SJCRH30 (cell line): ENCODE data around the gene XNDC1N. TPM values are rescaled to one million over a fixed set of nuclear protein-coding genes. Genes with fewer than 3 reads are reported as not detected.

Source experiments
- DNase-seq, 2 experiments: peaks; one replicate each; pipeline ENCODE4 v3.0.0-alpha.2; 2015 to 2020
- H3K27ac ChIP-seq: fragments of 250-450 bp; sonication (Bioruptor Pico); 2 replicates; pipeline ENCODE4 v1.5.1; 2020; ENCODE audit warnings: mild to moderate bottlenecking, moderate library complexity
- H3K27me3 ChIP-seq: fragments of 250-450 bp; sonication (Bioruptor Pico); 2 replicates; pipeline ENCODE4 v1.5.1; 2020; ENCODE audit warnings: mild to moderate bottlenecking, moderate library complexity
- H3K36me3 ChIP-seq: fragments of 250-450 bp; sonication (Bioruptor Pico); 2 replicates; pipeline ENCODE4 v1.5.1; 2020; ENCODE audit warnings: mild to moderate bottlenecking, moderate library complexity
- H3K4me1 ChIP-seq: fragments of 250-450 bp; sonication (Bioruptor Pico); 2 replicates; pipeline ENCODE4 v1.5.1; 2020; ENCODE audit warnings: mild to moderate bottlenecking, moderate library complexity
- H3K4me3 ChIP-seq: fragments of 250-450 bp; sonication (Bioruptor Pico); 2 replicates; pipeline ENCODE4 v1.5.1; 2020; ENCODE audit warnings: mild to moderate bottlenecking, moderate library complexity
- H3K9me3 ChIP-seq: fragments of 250-450 bp; sonication (Bioruptor Pico); replicated peaks from 2 replicates; pipeline ENCODE4 v1.5.1; 2020; ENCODE audit warnings: mild to moderate bottlenecking, moderate library complexity
- total RNA-seq: library from RNA; depleted of rRNA; stranded (reverse); fragments of >200 nt; shearing (Covaris generic); gene quantifications from 2 replicates; pipeline ENCODE4 v1.2.3, GENCODE V29; 2014

Gene XNDC1N
- total RNA-seq, 1 experiment from 2014 or later, result 10.2 TPM

GRCh38 chr11:71946144-71946571 is 17.8 kb upstream of the XNDC1N start:
- peak overlapping the region; percentile 15; the same call in 1 of the 2 replicates for H3K27ac ChIP-seq
- no peaks in the 10 kb centered on the region for H3K9me3 ChIP-seq
- H3K4me1 ChIP-seq, result peaks cover 10% of the 10 kb centered on the region
- no peaks in the 10 kb centered on the region for H3K27me3 ChIP-seq
- no peak for DNase-seq
- H3K36me3 ChIP-seq, result peaks cover 8% of the 10 kb centered on the region; the same call in 1 of the 2 replicates
- H3K4me3 ChIP-seq, result no peak overlapping the region

DNA sequence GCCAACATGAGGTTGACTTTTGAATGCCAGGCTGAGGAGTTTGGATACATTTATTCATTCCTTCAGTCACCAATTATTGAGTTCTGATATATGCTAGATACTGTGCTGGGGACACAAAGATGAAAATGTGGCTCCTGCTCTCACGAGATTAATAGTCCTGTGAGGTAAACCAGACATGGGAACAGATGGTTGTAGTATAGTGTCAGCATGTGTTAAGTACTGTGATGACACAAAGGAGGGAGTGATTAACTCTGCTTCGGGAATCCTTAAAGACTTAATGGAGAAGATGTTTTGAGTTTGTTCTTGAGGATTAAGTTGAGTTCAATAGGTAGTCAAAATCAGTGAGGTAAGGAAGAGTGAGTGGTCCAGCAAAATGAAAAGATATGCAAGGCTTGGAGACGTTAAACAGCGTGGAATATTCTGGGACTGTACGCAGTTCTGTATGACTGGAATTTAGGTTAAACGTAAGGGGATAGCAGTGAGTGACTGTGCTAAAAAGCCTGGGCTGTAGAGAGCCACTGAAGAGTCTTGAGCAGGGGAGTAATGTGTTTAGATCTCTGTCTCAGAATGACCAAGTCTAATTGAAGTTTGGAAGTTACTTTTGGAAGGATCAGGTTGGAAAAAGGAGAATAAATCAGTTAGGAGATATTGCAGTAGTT is 12.3 kb upstream of the XNDC1N start:
- Histone ChIP-seq H3K27ac (no peak overlapping the region), H3K9me3 (no peaks in the 10 kb centered on the region), H3K4me1 (peaks cover 10% of the 10 kb centered on the region), H3K36me3 (peaks cover 19% of the 10 kb centered on the region), H3K4me3 (no peak overlapping the region), H3K27me3 (no peaks in the 10 kb centered on the region)
- DNase-seq, result no peak

DNA sequence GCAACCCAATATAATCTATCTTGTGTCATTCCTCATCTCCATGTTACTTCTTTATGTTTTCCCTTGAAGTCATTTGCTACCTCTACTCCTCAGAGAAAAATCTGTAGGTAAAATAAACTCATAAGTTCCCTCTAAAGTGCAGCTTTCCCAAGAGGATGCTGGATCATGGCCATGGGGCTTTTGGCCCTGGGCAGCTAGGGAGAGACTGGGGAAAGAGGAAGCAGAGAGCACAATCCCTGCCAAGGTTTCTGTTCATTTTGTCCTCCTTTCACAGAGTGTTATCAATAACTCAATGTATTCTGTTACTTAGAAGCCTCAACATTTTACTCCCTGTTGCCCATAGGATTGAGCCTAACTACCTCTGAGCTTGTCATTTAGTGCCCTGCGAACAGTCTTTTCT is 9.4 kb upstream of the XNDC1N start:
- peaks cover 2% of the 10 kb centered on the region for H3K4me1 ChIP-seq
- no peak for DNase-seq
- no peaks in the 10 kb centered on the region for H3K9me3 ChIP-seq
- no peak overlapping the region for H3K4me3 ChIP-seq
- no peaks in the 10 kb centered on the region for H3K27me3 ChIP-seq
- H3K27ac ChIP-seq, result no peak overlapping the region
- peaks cover 15% of the 10 kb centered on the region for H3K36me3 ChIP-seq

DNA sequence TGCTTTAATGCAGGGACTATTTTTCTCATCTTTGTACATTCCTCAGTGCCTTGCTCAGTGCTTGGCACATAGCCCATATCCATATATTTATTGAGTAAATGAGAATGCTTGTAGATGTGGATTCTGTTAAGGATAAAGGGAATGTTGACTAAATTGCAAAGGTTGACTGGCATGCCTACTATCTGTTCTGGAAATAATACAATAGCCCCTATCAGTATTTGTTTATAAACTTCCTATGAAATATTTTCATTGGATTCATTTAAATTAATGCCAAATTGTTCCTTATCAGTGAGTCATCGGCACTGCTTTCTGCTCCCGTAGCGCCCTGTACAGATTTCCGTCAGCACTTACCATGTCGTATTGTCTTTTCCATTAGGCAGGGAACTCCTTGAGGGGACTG is 8.4 kb upstream of the XNDC1N start:
- DNase-seq, result no peak
- H3K4me3 ChIP-seq, result no peak overlapping the region

DNA sequence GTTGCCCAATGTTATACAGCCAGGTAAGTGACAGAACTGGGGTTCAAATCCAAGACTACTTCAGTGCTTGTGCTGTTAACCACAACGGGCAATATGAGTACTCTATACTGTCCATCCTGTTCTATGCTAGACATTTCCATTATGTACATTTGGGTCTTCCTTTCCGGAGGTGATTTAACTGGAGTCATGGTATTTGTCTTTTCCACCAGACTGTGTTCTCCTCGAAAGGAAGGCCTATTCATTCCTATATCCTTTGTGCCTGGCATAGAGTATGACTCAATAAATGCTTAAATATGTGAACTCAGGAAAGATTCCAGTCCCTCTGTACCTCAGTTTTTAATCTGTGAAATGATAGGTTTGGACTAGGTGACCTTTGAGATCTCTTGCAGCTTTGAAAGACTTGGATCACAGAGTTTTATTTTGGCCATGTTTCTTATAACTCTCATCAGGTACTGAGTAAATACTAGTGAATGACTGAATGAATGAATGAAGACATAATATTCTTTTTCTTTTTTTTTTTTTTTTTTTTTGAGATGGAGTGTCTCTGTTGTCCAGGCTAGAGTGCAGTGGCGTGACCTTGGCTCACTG is 7.0 kb upstream of the XNDC1N start:
- Histone ChIP-seq H3K4me3 (no peak overlapping the region), H3K27ac (no peak overlapping the region), H3K27me3 (no peaks in the 10 kb centered on the region), H3K36me3 (peaks cover 11% of the 10 kb centered on the region), H3K9me3 (no peaks in the 10 kb centered on the region), H3K4me1 (0 out of 2 replicates have a peak, but pooled peaks cover 2% of the 10 kb centered on the region)
- no peak for DNase-seq

More for the DNA sequence above, 8.4 kb upstream of the XNDC1N start:
- H3K27me3 ChIP-seq, result no peaks in the 10 kb centered on the region
- H3K4me1 ChIP-seq, result no peaks in the 10 kb centered on the region
- H3K27ac ChIP-seq, result no peak overlapping the region
- H3K9me3 ChIP-seq, result no peaks in the 10 kb centered on the region
- peaks cover 15% of the 10 kb centered on the region for H3K36me3 ChIP-seq

DNA sequence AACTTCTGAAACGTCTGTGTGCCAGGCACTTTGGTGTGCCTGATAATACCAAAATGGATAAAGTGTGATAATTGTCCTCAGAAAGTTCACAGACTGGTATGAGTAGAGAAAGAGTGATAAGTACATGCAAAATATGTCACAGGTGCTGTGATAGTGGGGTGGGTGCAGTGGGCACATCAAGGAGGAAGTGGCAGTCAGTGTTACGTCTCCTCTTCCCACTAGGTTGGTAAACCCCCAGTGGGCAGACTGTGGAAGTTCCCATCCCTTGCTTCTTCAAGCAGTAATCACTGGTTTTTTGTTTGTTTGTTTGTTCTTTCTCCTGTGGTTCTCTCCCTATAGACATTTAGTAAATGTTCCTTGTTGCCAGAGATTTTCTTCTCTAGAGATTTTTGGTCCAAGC is 5.8 kb upstream of the XNDC1N start:
- H3K9me3 ChIP-seq, result no peaks in the 10 kb centered on the region
- H3K27me3 ChIP-seq, result no peaks in the 10 kb centered on the region
- peaks cover 5% of the 10 kb centered on the region; the same call in 1 of the 2 replicates for H3K4me1 ChIP-seq
- H3K4me3 ChIP-seq, result no peak overlapping the region
- H3K27ac ChIP-seq, result no peak overlapping the region
- DNase-seq, result no peak
- peaks cover 11% of the 10 kb centered on the region for H3K36me3 ChIP-seq

- Histone ChIP-seq H3K4me3 (no peak overlapping the region), H3K36me3 (peaks cover 5% of the 10 kb centered on the region), H3K27ac (no peak overlapping the region), H3K9me3 (no peaks in the 10 kb centered on the region), H3K4me1 (peaks cover 5% of the 10 kb centered on the region; the same call in 1 of the 2 replicates), H3K27me3 (no peaks in the 10 kb centered on the region)
- no peak for DNase-seq
These were observed 4.9 kb upstream of the XNDC1N start for GRCh38 chr11:71933141-71933933.

DNA sequence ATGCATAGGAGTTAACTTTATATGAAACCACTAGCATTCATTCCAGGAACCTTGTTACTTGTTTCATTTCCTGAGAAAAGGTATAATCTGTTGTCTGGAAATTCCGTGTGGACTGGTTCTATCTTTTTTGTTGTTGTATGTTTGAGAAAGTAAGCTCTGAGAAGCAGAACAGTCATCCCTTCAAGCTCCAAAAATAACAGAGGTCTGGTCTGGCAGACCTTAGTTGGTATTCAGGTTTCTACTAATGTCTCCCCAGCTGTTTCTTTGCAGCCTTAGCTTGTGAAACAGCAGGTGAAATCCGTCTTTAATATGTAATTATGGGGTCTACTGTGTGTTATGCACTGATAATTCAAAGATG is 2.8 kb upstream of the XNDC1N start:
- no peak overlapping the region for H3K4me3 ChIP-seq
- DNase-seq, result no peak
- peaks cover 5% of the 10 kb centered on the region; the same call in 1 of the 2 replicates for H3K4me1 ChIP-seq
- H3K27ac ChIP-seq, result no peak overlapping the region
- H3K9me3 ChIP-seq, result no peaks in the 10 kb centered on the region
- 0 out of 2 replicates have a peak, but pooled peaks cover 2% of the 10 kb centered on the region for H3K36me3 ChIP-seq
- no peaks in the 10 kb centered on the region for H3K27me3 ChIP-seq

- H3K4me3 ChIP-seq, result no peak overlapping the region
- no peak overlapping the region for H3K27ac ChIP-seq
- no peaks in the 10 kb centered on the region for H3K27me3 ChIP-seq
- peaks cover 5% of the 10 kb centered on the region; the same call in 1 of the 2 replicates for H3K4me1 ChIP-seq
- no peaks in the 10 kb centered on the region for H3K9me3 ChIP-seq
- H3K36me3 ChIP-seq, result no peaks in the 10 kb centered on the region
- no peak for DNase-seq
These were observed 2.3 kb upstream of the XNDC1N start for GRCh38 chr11:71930556-71931244.

GRCh38 chr11:71929491-71929890 is 1.1 kb upstream of the XNDC1N start:
- Histone ChIP-seq H3K4me1 (peaks cover 5% of the 10 kb centered on the region; the same call in 1 of the 2 replicates), H3K27ac (peak overlapping the region; percentile 100), H3K36me3 (no peaks in the 10 kb centered on the region)

GRCh38 chr11:71928737-71929443 is 496 bp upstream of the XNDC1N start, which contains the start of gene RNF121:
RNF121 (plus strand) TSS chr11:71929046; CDS start chr11:71929062, 16 bp downstream.
- no peaks in the 10 kb centered on the region for H3K27me3 ChIP-seq
- H3K9me3 ChIP-seq, result no peaks in the 10 kb centered on the region
- peak within 1 kb of the TSS; percentile 100 for H3K27ac ChIP-seq
- DNase-seq, result peak; percentile 97 to 98
- no peaks in the 10 kb centered on the region for H3K36me3 ChIP-seq
- peaks cover 5% of the 10 kb centered on the region; the same call in 1 of the 2 replicates for H3K4me1 ChIP-seq
- H3K4me3 ChIP-seq, result peak within 1 kb of the TSS; percentile 96

More at GRCh38 chr11:71929491-71929890, 1.1 kb upstream of the XNDC1N start:
- peak overlapping the region; percentile 96 for H3K4me3 ChIP-seq
- H3K27me3 ChIP-seq, result no peaks in the 10 kb centered on the region
- H3K9me3 ChIP-seq, result no peaks in the 10 kb centered on the region
- DNase-seq, result no peak

- no peak for DNase-seq
These were observed 10.7 kb downstream of the XNDC1N start for GRCh38 chr11:71917646-71918140.

DNA sequence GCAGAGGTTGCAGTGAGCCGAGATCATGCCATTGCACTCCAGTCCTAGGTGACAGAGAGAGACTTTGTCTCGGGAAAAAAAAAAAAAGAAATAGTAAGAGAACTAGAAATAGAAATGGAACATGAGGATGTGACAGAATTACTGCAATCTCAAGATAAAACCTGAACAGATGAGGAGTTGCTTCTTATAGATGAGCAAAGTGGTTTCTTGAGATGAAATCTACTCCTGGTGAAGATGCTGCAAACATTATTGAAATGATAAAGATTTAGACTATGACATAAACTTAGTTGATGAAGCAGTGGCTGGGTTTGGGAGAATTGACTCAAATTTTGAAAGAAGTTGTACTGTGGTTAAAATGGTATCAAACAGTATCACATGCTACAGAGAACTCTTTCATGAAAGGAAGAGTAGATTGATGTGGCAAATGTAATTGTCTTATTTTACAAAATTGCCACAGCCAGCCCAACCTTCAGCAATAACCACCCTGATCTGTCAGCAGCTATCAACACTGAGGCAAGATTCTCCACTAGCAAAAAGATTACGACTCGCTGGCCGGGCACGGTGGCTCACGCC is 13.7 kb downstream of the XNDC1N start:
- Histone ChIP-seq H3K4me1 (no peaks in the 10 kb centered on the region), H3K27me3 (no peaks in the 10 kb centered on the region), H3K27ac (no peak overlapping the region), H3K36me3 (no peaks in the 10 kb centered on the region), H3K9me3 (no peaks in the 10 kb centered on the region), H3K4me3 (no peak overlapping the region)
- no peak for DNase-seq

More at GRCh38 chr11:71917646-71918140, 10.7 kb downstream of the XNDC1N start:
- no peak overlapping the region for H3K27ac ChIP-seq
- no peaks in the 10 kb centered on the region for H3K9me3 ChIP-seq
- no peaks in the 10 kb centered on the region for H3K36me3 ChIP-seq
- no peak overlapping the region for H3K4me3 ChIP-seq
- H3K4me1 ChIP-seq, result no peaks in the 10 kb centered on the region
- no peaks in the 10 kb centered on the region for H3K27me3 ChIP-seq
